OCI-LY7 (cell line): Measurements from ENCODE around the gene THSD7B. TPM values are rescaled to one million over a fixed set of nuclear protein-coding genes. Genes with fewer than 3 reads are reported as not detected.

ENCODE experiments used
- BruUV-seq: library from RNA; stranded (reverse); fragments of 400-500 nt; replicated peaks from 2 replicates; lab custom pipeline; 2021; lab: Mats Ljungman, UMichigan
- CTCF ChIA-PET: fragments of 300-600 bp; sonication (Branson Sonifier 250); formaldehyde crosslinking; loops from one replicate; lab custom pipeline; 2022; ENCODE audit warnings: antibody characterized with exemption; ENCODE audit not compliant: unreplicated experiment; lab: Charles Lee
- POLR2A ChIA-PET: fragments of 300-600 bp; sonication (Branson Sonifier 250); formaldehyde crosslinking; loops from one replicate; lab custom pipeline; 2022; ENCODE audit warnings: antibody characterized with exemption; lab: Charles Lee
- DNase-seq: peaks from one replicate; pipeline ENCODE4 v3.0.0-alpha.2; 2015; ENCODE audit warnings: low spot score
- H2AFZ ChIP-seq: fragments of 200-600 bp; sonication (generic), shearing (Covaris generic); 2 replicates; pipeline ENCODE4 v1.6.1; 2014; ENCODE audit warnings: mild to moderate bottlenecking, antibody characterized with exemption, low read length, moderate library complexity
- H3K27ac ChIP-seq: fragments of 200-600 bp; sonication (generic); 2 replicates; pipeline ENCODE4 v1.5.1; 2014; ENCODE audit warnings: mixed run types, low read depth, mild to moderate bottlenecking, moderate library complexity, low read length, inconsistent platforms; ENCODE audit not compliant: poor library complexity, severe bottlenecking
- H3K36me3 ChIP-seq: fragments of 200-600 bp; sonication (generic); 2 replicates; pipeline ENCODE4 v1.6.1; 2014; ENCODE audit warnings: mild to moderate bottlenecking, antibody characterized with exemption, low read length, moderate library complexity, mixed read lengths; ENCODE audit not compliant: insufficient read depth
- H3K4me1 ChIP-seq: fragments of 200-600 bp; sonication (generic); 2 replicates; pipeline ENCODE4 v1.5.1; 2014; ENCODE audit warnings: mild to moderate bottlenecking, low read length; ENCODE audit not compliant: insufficient read depth, poor library complexity, severe bottlenecking
- H3K4me2 ChIP-seq: fragments of 200-600 bp; sonication (generic); 2 replicates; pipeline ENCODE4 v1.6.1; 2014; ENCODE audit warnings: mild to moderate bottlenecking, low read length
- H3K4me3 ChIP-seq: fragments of 200-600 bp; sonication (generic); 2 replicates; pipeline ENCODE4 v1.5.1; 2014; ENCODE audit warnings: mild to moderate bottlenecking, low read depth, low read length; ENCODE audit not compliant: poor library complexity, severe bottlenecking
- H3K79me2 ChIP-seq: fragments of 200-600 bp; sonication (generic); 2 replicates; pipeline ENCODE4 v1.6.1; 2016; ENCODE audit warnings: low read depth, mild to moderate bottlenecking, low read length, moderate library complexity, mixed read lengths; ENCODE audit not compliant: insufficient read depth
- H3K9me2 ChIP-seq: fragments of 200-600 bp; sonication (generic); 2 replicates; pipeline ENCODE4 v1.6.1; 2016; ENCODE audit warnings: mild to moderate bottlenecking, low read length, mixed read lengths; ENCODE audit not compliant: insufficient read depth
- H3K9me3 ChIP-seq: fragments of 200-600 bp; sonication (generic); 2 replicates; pipeline ENCODE4 v1.6.1; 2014; ENCODE audit warnings: mild to moderate bottlenecking, mixed run types, low read length, mixed read lengths
- H4K20me1 ChIP-seq: fragments of 200-600 bp; sonication (generic); 2 replicates; pipeline ENCODE4 v1.6.1; 2014; ENCODE audit warnings: mild to moderate bottlenecking, antibody characterized with exemption, low read length, moderate library complexity, mixed read lengths; ENCODE audit not compliant: insufficient read depth
- CTCF ChIP-seq: fragments of 200-600 bp; sonication (generic); conservative IDR thresholded peaks from 2 replicates; pipeline ENCODE4 v1.5.1; 2014; ENCODE audit warnings: mild to moderate bottlenecking, antibody characterized with exemption, low read length, moderate library complexity, mixed read lengths
- EZH2phosphoT487 ChIP-seq: fragments of 200-600 bp; sonication (generic); IDR thresholded peaks from 2 replicates; pipeline ENCODE4 v1.6.1; 2018; ENCODE audit warnings: low read depth, borderline replicate concordance, mild to moderate bottlenecking, mixed run types, antibody characterized with exemption, low read length, moderate library complexity, mixed read lengths
- intact Hi-C: fragments of 100-400 bp; cut with micrococcal nuclease; formaldehyde crosslinking; loops from one replicate; pipeline ENCODE4 v1.10.0; 2022; ENCODE audit not compliant: unreplicated experiment
- total RNA-seq, 2 experiments: library from RNA; depleted of rRNA in 1 of 2; stranded (reverse); fragments of >200 nt in 1 of 2; shearing (Covaris generic) in 1 of 2; gene quantifications; 2 replicates each; pipeline ENCODE4 v1.2.3, GENCODE V29; 2014 to 2022

The THSD7B gene
- total RNA-seq, 2 experiments from 2014 or later, result 1.8 TPM

- CTCF ChIA-PET, result no interaction called here
- intact Hi-C loops, result no loop called here
- H4K20me1 ChIP-seq, result no peaks in the 10 kb centered on the region
- no peaks in the 10 kb centered on the region for H3K79me2 ChIP-seq
- POLR2A ChIA-PET, result no interaction called here
- no peak overlapping the region for H3K27ac ChIP-seq
- no peaks in the 10 kb centered on the region for H3K9me2 ChIP-seq
- no peaks in the 10 kb centered on the region for H3K4me1 ChIP-seq
- no TSS peak for BruUV-seq
- no peak overlapping the region for H2AFZ ChIP-seq
- no peak overlapping the region for H3K4me3 ChIP-seq
- no peak overlapping the region for H3K4me2 ChIP-seq
- no peak for DNase-seq
- H3K36me3 ChIP-seq, result no peaks in the 10 kb centered on the region
- TF ChIP-seq CTCF, result no peak
- no peak for TF ChIP-seq EZH2phosphoT487
- H3K9me3 ChIP-seq, result no peaks in the 10 kb centered on the region
Measured at GRCh38 chr2:137154946-137155345, 389.6 kb downstream of the THSD7B start.

GRCh38 chr2:137155356-137156104 is 390.2 kb downstream of the THSD7B start:
- Histone ChIP-seq H3K9me2 (no peaks in the 10 kb centered on the region), H3K4me3 (no peak overlapping the region), H3K27ac (no peak overlapping the region), H3K4me2 (no peak overlapping the region), H3K79me2 (no peaks in the 10 kb centered on the region), H3K9me3 (no peaks in the 10 kb centered on the region), H3K36me3 (no peaks in the 10 kb centered on the region), H3K4me1 (no peaks in the 10 kb centered on the region), H2AFZ (no peak overlapping the region), H4K20me1 (no peaks in the 10 kb centered on the region)
- ChIA-PET CTCF (no interaction called here), POLR2A (no interaction called here)
- BruUV-seq, result no TSS peak
- intact Hi-C loops, result no loop called here
- no peak for DNase-seq
- TF ChIP-seq EZH2phosphoT487 (no peak), CTCF (no peak)

GRCh38 chr2:137156221-137156844 is 391.0 kb downstream of the THSD7B start:
- Histone ChIP-seq H3K36me3 (no peaks in the 10 kb centered on the region), H3K4me3 (no peak overlapping the region), H3K79me2 (no peaks in the 10 kb centered on the region), H3K27ac (no peak overlapping the region), H3K9me3 (no peaks in the 10 kb centered on the region), H4K20me1 (no peaks in the 10 kb centered on the region), H2AFZ (no peak overlapping the region), H3K9me2 (no peaks in the 10 kb centered on the region), H3K4me1 (no peaks in the 10 kb centered on the region), H3K4me2 (no peak overlapping the region)
- intact Hi-C loops, result no loop called here
- no TSS peak for BruUV-seq
- ChIA-PET POLR2A (interaction anchor here (0.5 kb wide), 1 partner anchor 69 kb away, joined by 3 read pairs; no protein-coding TSS in a partner anchor), CTCF (no interaction called here)
- DNase-seq, result no peak
- TF ChIP-seq EZH2phosphoT487, result no peak
- TF ChIP-seq CTCF, result no peak
